ENCODE data around the gene MAN1A1.

DNA sequence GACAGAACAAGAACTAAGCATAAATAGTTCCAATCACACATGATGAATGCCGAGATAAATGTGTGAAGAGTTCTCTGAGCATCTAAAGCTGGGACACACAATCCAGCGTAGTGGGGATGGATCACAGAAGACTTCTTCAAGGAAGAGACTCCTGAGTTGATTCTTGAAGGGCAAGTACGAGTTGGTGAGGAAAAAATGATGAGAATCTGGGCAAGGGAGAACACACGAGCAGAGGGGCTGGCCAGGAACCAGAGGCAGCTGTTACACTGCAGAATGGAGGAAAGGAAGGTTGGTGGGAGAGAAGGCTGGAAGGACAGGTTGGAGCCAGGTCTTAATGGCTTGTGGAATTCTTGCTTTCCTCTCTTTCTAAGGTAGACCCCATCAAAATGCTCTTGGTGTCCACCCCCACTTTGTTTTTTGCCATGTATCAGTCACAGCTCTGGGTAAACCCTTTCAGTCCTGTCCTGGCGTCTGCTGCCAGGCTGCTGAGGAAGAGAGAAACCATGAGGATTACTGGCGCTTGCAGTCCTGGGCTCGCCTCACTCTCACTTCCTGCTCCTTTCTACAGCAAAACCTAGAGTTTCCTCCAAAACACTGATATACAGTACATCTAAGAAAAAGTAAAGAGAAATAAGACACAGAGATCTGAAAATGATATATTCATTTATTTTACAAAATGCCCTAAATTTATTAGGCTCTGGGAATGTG is 143.5 kb downstream of the MAN1A1 start:
- TF ChIP-seq SP1 (IDR thresholded peaks at IDR 0.05) (no peak), FOXA1 (IDR thresholded peaks at IDR 0.05) (no peak), NR2F2 (IDR thresholded peaks at IDR 0.05) (no peak), TAF1 (conservative IDR thresholded peaks at IDR 0.05) (no peak)
- TF ChIP-seq, protein P1, sequence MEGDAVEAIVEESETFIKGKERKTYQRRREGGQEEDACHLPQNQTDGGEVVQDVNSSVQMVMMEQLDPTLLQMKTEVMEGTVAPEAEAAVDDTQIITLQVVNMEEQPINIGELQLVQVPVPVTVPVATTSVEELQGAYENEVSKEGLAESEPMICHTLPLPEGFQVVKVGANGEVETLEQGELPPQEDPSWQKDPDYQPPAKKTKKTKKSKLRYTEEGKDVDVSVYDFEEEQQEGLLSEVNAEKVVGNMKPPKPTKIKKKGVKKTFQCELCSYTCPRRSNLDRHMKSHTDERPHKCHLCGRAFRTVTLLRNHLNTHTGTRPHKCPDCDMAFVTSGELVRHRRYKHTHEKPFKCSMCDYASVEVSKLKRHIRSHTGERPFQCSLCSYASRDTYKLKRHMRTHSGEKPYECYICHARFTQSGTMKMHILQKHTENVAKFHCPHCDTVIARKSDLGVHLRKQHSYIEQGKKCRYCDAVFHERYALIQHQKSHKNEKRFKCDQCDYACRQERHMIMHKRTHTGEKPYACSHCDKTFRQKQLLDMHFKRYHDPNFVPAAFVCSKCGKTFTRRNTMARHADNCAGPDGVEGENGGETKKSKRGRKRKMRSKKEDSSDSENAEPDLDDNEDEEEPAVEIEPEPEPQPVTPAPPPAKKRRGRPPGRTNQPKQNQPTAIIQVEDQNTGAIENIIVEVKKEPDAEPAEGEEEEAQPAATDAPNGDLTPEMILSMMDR (IDR thresholded peaks at IDR 0.05; ENCODE audit: low read depth, low read length, missing input control), result no peak
- TF ChIP-seq, protein P2, sequence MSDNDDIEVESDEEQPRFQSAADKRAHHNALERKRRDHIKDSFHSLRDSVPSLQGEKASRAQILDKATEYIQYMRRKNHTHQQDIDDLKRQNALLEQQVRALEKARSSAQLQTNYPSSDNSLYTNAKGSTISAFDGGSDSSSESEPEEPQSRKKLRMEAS (IDR thresholded peaks at IDR 0.05), result no peak
- TF ChIP-seq, protein P3, sequence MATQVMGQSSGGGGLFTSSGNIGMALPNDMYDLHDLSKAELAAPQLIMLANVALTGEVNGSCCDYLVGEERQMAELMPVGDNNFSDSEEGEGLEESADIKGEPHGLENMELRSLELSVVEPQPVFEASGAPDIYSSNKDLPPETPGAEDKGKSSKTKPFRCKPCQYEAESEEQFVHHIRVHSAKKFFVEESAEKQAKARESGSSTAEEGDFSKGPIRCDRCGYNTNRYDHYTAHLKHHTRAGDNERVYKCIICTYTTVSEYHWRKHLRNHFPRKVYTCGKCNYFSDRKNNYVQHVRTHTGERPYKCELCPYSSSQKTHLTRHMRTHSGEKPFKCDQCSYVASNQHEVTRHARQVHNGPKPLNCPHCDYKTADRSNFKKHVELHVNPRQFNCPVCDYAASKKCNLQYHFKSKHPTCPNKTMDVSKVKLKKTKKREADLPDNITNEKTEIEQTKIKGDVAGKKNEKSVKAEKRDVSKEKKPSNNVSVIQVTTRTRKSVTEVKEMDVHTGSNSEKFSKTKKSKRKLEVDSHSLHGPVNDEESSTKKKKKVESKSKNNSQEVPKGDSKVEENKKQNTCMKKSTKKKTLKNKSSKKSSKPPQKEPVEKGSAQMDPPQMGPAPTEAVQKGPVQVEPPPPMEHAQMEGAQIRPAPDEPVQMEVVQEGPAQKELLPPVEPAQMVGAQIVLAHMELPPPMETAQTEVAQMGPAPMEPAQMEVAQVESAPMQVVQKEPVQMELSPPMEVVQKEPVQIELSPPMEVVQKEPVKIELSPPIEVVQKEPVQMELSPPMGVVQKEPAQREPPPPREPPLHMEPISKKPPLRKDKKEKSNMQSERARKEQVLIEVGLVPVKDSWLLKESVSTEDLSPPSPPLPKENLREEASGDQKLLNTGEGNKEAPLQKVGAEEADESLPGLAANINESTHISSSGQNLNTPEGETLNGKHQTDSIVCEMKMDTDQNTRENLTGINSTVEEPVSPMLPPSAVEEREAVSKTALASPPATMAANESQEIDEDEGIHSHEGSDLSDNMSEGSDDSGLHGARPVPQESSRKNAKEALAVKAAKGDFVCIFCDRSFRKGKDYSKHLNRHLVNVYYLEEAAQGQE (IDR thresholded peaks at IDR 0.05), result no peak
- TF ChIP-seq, protein P4, sequence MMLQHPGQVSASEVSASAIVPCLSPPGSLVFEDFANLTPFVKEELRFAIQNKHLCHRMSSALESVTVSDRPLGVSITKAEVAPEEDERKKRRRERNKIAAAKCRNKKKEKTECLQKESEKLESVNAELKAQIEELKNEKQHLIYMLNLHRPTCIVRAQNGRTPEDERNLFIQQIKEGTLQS (IDR thresholded peaks at IDR 0.05), result no peak

All from liver (tissue), 3 donors.